HG02610 (cell line): ENCODE data around the gene DENND1A.

Source experiments
- ATAC-seq: cut with Tn5 transposase; IDR thresholded peaks from one replicate; pipeline ENCODE4 v1.9.1; 2021; ENCODE audit warnings: mild to moderate bottlenecking, moderate library complexity; ENCODE audit not compliant: unreplicated experiment

The DENND1A gene

GRCh38 chr9:123365287-123365880, 564.5 kb downstream of the DENND1A start:
- no peak for ATAC-seq

- no peak for ATAC-seq
Measured at GRCh38 chr9:123364241-123364824, 565.6 kb downstream of the DENND1A start.

- ATAC-seq = no peak
Measured at GRCh38 chr9:123362856-123363255, 567.1 kb downstream of the DENND1A start.

GRCh38 chr9:123361731-123362510, 568.0 kb downstream of the DENND1A start:
- ATAC-seq = no peak

GRCh38 chr9:123361086-123361730, 568.7 kb downstream of the DENND1A start:
- ATAC-seq = no peak

- no peak for ATAC-seq
Measured at GRCh38 chr9:123360161-123361085, 569.5 kb downstream of the DENND1A start.

- no peak for ATAC-seq
Measured at GRCh38 chr9:123359546-123359945, 570.4 kb downstream of the DENND1A start.

GRCh38 chr9:123359106-123359505, 570.8 kb downstream of the DENND1A start:
- no peak for ATAC-seq

- ATAC-seq = no peak
Measured at GRCh38 chr9:123358181-123358905, 571.6 kb downstream of the DENND1A start.

GRCh38 chr9:123357743-123358059, 572.2 kb downstream of the DENND1A start:
- ATAC-seq = no peak

- ATAC-seq = no peak
Measured at GRCh38 chr9:123356851-123357742, 572.8 kb downstream of the DENND1A start.

GRCh38 chr9:123355761-123356431, 574.0 kb downstream of the DENND1A start, which contains the start of gene CRB2:
Gene CRB2, plus strand, starts transcription at chr9:123356197. Its CDS starts 64 bp downstream, at chr9:123356261.
- no peak for ATAC-seq

GRCh38 chr9:123354806-123355508, 575.0 kb downstream of the DENND1A start:
- no peak for ATAC-seq

GRCh38 chr9:123353984-123354591, 575.8 kb downstream of the DENND1A start:
- peak; percentile 68 for ATAC-seq

- no peak for ATAC-seq
Measured at GRCh38 chr9:123353041-123353440, 576.9 kb downstream of the DENND1A start.

- ATAC-seq = no peak
Measured at GRCh38 chr9:123350590-123351310, 579.2 kb downstream of the DENND1A start.
